IPS-18a (cell line): ENCODE results near the gene RPS6KA2.
"Not testable (repeated sequence)": the region's sequence is repeated elsewhere in the genome, so short reads cannot be mapped to it uniquely, and the experiment has no call there.

Experiments used
- H3K27ac ChIP-seq: one replicate; pipeline ENCODE4 v1.5.1; 2013; ENCODE audit warnings: low read length
- H3K27me3 ChIP-seq: one replicate; pipeline ENCODE4 v1.6.1; 2013; ENCODE audit warnings: mild to moderate bottlenecking, low read length; ENCODE audit not compliant: control insufficient read depth, insufficient read depth
- H3K36me3 ChIP-seq: one replicate; pipeline ENCODE4 v1.6.1; 2013; ENCODE audit warnings: low read depth, low read length; ENCODE audit not compliant: control insufficient read depth
- H3K4me1 ChIP-seq: one replicate; pipeline ENCODE4 v1.6.1; 2013; ENCODE audit warnings: low read depth, low read length; ENCODE audit not compliant: control insufficient read depth
- H3K4me3 ChIP-seq: one replicate; pipeline ENCODE4 v1.5.1; 2013; ENCODE audit warnings: low read length
- H3K9ac ChIP-seq: one replicate; pipeline ENCODE4 v1.6.1; 2013; ENCODE audit warnings: mild to moderate bottlenecking, low read length, moderate library complexity
- H3K9me3 ChIP-seq: one replicate; pipeline ENCODE4 v1.6.1; 2013; ENCODE audit warnings: low read depth, low read length; ENCODE audit not compliant: control insufficient read depth

Gene RPS6KA2

DNA sequence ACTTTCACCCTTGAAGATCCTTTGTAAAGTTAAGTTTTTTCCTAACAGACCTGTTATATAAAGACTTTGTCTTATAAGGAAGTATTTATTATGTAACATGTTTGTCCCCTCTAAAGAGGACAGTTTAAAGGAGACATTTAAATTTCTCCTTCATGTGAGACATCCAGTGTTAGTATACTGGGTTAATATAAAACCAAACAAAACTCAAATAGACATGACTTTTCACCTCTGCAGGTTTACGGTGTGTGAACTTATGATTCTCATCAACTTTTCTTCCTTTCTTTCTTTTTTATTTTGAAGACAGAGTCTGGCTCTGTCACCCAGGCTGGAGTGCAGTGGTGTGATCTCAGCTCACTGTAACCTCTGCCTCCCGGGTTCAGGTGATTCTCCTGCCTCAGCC, 226.9 kb downstream of the RPS6KA2 start:
- no peak overlapping the region for H3K9ac ChIP-seq
- no peak overlapping the region for H3K27ac ChIP-seq
- H3K27me3 ChIP-seq: no peaks in the 10 kb centered on the region
- H3K9me3 ChIP-seq: no peaks in the 10 kb centered on the region
- H3K36me3 ChIP-seq: no peaks in the 10 kb centered on the region
- H3K4me1 ChIP-seq: no peaks in the 10 kb centered on the region
- H3K4me3 ChIP-seq: no peak overlapping the region

- Histone ChIP-seq H3K4me1 (no peaks in the 10 kb centered on the region), H3K27ac (no peak overlapping the region), H3K4me3 (no peak overlapping the region), H3K36me3 (no peaks in the 10 kb centered on the region), H3K9ac (no peak overlapping the region), H3K9me3 (no peaks in the 10 kb centered on the region), H3K27me3 (no peaks in the 10 kb centered on the region)
These were observed 228.7 kb downstream of the RPS6KA2 start for GRCh38 chr6:166398348-166398747.

GRCh38 chr6:166397849-166398248, 229.2 kb downstream of the RPS6KA2 start:
- no peaks in the 10 kb centered on the region for H3K36me3 ChIP-seq
- H3K27me3 ChIP-seq: no peaks in the 10 kb centered on the region
- no peak overlapping the region for H3K9ac ChIP-seq
- no peak overlapping the region for H3K27ac ChIP-seq
- no peaks in the 10 kb centered on the region for H3K4me1 ChIP-seq
- H3K4me3 ChIP-seq: no peak overlapping the region
- H3K9me3 ChIP-seq: no peaks in the 10 kb centered on the region

DNA sequence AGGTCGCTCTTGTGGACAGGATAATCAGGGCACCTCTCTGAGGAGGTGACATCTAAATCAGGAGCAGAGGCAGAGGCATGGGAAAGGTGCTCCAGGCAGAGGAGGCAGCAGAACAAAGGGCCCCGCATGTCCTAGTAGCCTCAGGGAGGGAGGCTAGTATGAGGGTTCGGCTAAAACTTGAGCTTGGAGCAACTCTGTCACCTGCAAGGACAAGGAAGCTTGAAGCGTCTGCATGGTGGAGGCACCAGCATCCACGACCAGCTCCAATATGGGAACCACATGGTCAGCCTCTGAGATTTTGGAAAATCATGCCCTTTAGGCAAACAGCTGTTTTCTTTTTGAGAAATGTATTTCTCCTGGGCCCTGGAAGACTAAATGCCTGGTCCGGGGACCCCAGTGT, 231.3 kb downstream of the RPS6KA2 start:
- H3K9me3 ChIP-seq: no peaks in the 10 kb centered on the region
- H3K9ac ChIP-seq: no peak overlapping the region
- H3K27me3 ChIP-seq: no peaks in the 10 kb centered on the region
- H3K4me1 ChIP-seq: no peaks in the 10 kb centered on the region
- H3K36me3 ChIP-seq: no peaks in the 10 kb centered on the region
- H3K4me3 ChIP-seq: no peak overlapping the region
- no peak overlapping the region for H3K27ac ChIP-seq

- Histone ChIP-seq H3K4me1 (no peaks in the 10 kb centered on the region), H3K4me3 (no peak overlapping the region), H3K9me3 (no peaks in the 10 kb centered on the region), H3K27ac (no peak overlapping the region), H3K9ac (no peak overlapping the region), H3K27me3 (no peaks in the 10 kb centered on the region), H3K36me3 (no peaks in the 10 kb centered on the region)
These were observed 231.7 kb downstream of the RPS6KA2 start for GRCh38 chr6:166395351-166395750.

DNA sequence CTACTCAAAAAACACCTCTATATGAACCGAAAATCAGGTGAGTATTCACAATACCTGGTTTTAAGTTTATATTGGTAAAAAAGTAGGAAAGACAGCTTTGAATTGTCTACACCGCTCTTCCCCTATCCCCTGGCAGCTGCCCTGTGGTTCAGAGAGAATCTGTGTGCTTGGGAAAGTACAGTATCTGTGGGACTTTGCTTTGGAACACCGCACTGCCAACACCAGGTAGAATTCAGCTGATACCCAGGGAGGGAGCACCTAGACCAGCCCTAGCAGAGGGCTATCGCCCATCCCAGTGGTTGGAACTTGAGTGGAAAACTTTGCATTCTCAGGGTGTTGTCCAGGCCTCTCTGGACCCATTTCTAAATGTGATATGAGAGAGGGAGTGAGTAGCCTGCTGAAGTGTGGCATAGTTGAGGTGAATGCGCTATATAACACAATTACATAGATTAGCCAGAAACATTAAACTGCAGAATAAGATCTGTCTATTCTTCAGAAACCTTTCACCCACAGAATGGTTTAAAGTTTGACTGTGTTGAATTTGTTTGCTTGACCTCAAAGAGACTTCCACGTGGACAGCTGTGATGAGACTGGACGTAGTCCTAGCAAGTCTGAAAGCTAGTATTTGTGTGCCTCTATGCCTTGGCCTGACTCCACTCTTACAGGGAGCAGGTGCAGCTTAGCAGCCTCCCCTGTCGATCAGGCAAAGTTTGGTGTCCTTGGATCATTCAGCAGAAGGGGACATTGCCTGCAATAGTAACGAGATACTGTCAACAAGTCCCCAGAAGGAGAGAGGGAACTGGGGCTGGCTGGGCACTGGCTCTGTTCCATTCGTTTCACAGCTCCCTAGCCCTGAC, 232.8 kb downstream of the RPS6KA2 start:
- no peaks in the 10 kb centered on the region for H3K9me3 ChIP-seq

GRCh38 chr6:166393535-166393823, 233.6 kb downstream of the RPS6KA2 start:
- no peaks in the 10 kb centered on the region for H3K36me3 ChIP-seq
- H3K4me1 ChIP-seq: no peaks in the 10 kb centered on the region
- no peak overlapping the region for H3K4me3 ChIP-seq
- no peak overlapping the region for H3K9ac ChIP-seq
- H3K27me3 ChIP-seq: no peaks in the 10 kb centered on the region
- H3K9me3 ChIP-seq: no peaks in the 10 kb centered on the region
- H3K27ac ChIP-seq: no peak overlapping the region

More for the DNA sequence above, 232.8 kb downstream of the RPS6KA2 start:
- no peak overlapping the region for H3K27ac ChIP-seq
- H3K27me3 ChIP-seq: no peaks in the 10 kb centered on the region
- H3K36me3 ChIP-seq: no peaks in the 10 kb centered on the region
- H3K4me3 ChIP-seq: no peak overlapping the region
- H3K9ac ChIP-seq: no peak overlapping the region
- H3K4me1 ChIP-seq: no peaks in the 10 kb centered on the region

DNA sequence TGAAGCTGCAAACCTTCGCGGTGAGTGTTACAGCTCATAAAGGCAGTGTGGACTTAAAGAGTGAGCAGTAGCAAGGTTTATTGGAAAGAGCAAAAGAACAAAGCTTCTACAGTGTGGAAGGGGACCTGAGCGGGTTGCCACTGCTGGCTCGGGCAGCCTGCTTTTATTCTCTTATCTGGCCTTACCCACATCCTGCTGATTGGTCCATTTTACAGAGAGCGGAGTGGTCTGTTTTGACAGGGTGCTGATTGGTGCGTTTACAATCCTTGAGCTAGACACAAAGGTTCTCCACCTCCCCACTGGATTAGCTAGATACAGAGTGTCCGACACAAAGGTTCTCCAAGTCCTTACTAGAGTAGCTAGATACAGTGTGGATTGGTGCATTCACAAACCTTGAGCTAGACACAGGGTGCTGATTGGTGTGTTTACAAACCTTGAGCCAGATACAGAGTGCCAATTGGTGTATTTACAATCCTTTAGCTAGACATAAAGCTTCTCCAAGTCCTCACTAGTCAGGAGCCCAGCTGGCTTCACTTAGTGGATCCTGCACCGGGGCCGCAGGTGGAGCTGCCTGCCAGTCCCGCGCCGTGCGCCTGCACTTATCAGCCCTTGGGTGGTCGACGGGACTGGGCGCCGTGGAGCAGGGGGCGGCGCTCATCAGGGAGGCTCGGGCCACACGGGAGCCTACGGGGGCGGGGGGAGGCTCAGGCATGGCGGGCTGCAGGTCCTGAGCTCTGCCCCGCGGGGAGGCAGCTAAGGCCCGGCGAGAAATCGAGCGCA, 234.1 kb downstream of the RPS6KA2 start:
- H3K27me3 ChIP-seq, H3K9me3 ChIP-seq, H3K27ac ChIP-seq, H3K4me1 ChIP-seq, H3K9ac ChIP-seq, H3K36me3 ChIP-seq, H3K4me3 ChIP-seq: not testable (repeated sequence)

DNA sequence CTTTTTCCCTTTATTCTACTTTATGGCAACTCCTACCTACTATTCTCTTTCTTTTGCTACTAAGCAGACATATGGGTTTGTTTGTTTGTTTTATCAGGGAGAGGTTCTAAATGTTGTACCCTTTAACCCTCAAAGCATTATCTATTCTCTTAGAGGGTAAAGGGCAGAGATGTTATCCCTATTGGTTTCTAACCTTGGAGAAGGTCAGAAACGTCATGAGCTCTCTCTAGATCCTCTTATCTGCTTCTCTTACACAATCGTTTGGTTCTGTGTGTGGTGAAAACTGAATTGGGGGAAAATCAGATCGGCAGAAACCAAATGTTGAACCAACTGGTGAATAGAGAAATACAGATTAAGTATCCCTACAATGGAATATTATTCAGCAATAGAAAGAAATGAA, 237.9 kb downstream of the RPS6KA2 start:
- H3K36me3 ChIP-seq: no peaks in the 10 kb centered on the region
- H3K27ac ChIP-seq: no peak overlapping the region
- H3K27me3 ChIP-seq: no peaks in the 10 kb centered on the region
- no peak overlapping the region for H3K9ac ChIP-seq
- H3K4me1 ChIP-seq: no peaks in the 10 kb centered on the region
- no peaks in the 10 kb centered on the region for H3K9me3 ChIP-seq
- no peak overlapping the region for H3K4me3 ChIP-seq

DNA sequence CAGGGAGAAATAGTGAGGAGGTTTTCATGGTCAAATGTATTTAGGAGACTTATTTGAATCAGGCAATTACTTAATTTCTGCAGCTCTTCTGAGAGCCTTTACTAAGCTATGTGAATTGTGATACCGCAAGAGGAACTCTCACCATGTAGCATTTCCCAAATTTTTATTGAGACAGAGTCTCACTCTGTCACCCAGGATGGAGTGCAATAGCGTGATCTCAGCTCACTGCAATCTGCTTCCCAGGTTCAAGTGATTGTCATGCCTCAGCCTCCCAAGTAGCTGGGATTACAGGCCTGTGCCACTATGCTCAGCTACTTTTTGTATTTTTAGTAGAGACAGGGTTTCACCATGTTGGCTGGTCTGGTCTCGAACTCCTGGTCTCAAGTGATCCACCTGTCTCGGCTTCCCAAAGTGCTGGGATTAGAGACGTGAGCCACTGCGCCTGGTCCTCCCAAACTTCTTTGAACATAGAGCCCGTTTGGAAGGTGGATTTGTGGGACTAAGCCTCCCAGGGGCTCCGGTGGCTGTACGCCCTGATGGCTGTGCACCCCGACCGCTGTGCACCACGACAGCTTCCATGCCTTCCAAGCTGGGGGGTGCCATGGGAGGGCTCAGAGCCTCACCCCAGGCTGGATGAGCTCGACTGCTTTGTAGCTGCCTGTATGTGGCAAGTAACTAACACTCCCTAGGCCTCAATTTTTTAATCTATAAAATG, 238.6 kb downstream of the RPS6KA2 start:
- Histone ChIP-seq H3K4me3 (no peak overlapping the region), H3K4me1 (no peaks in the 10 kb centered on the region), H3K9me3 (no peaks in the 10 kb centered on the region), H3K9ac (no peak overlapping the region), H3K36me3 (no peaks in the 10 kb centered on the region), H3K27me3 (no peaks in the 10 kb centered on the region), H3K27ac (no peak overlapping the region)

- H3K9me3 ChIP-seq: no peaks in the 10 kb centered on the region
- H3K9ac ChIP-seq: no peak overlapping the region
These were observed 239.3 kb downstream of the RPS6KA2 start for GRCh38 chr6:166387642-166388289.

More at GRCh38 chr6:166387642-166388289, 239.3 kb downstream of the RPS6KA2 start:
- Histone ChIP-seq H3K4me3 (no peak overlapping the region), H3K27ac (no peak overlapping the region), H3K27me3 (no peaks in the 10 kb centered on the region), H3K4me1 (no peaks in the 10 kb centered on the region), H3K36me3 (no peaks in the 10 kb centered on the region)
